HG03571 (cell line): ENCODE results near the gene GPRIN3.
A peak's percentile ranks its signal among the peaks of the same experiment; 100 is the strongest.
"Not testable (repeated sequence)": the region's sequence is repeated elsewhere in the genome, so short reads cannot be mapped to it uniquely, and the experiment has no call there.

Experiments used
- ATAC-seq: cut with Tn5 transposase; IDR thresholded peaks from one replicate; pipeline ENCODE4 v1.9.1; 2021; ENCODE audit not compliant: unreplicated experiment

Gene GPRIN3

GRCh38 chr4:89259301-89260028 lies 48.1 kb downstream of the GPRIN3 start:
- ATAC-seq = no peak

- no peak for ATAC-seq
Observed at GRCh38 chr4:89258506-89258905, 49.1 kb downstream of the GPRIN3 start.

GRCh38 chr4:89257376-89257775 lies 50.2 kb downstream of the GPRIN3 start:
- no peak for ATAC-seq

- ATAC-seq = no peak
Observed at GRCh38 chr4:89256203-89256800, 51.3 kb downstream of the GPRIN3 start.

GRCh38 chr4:89254847-89255246 lies 52.8 kb downstream of the GPRIN3 start:
- peak; percentile 61 for ATAC-seq

GRCh38 chr4:89254347-89254746 lies 53.3 kb downstream of the GPRIN3 start:
- not testable (repeated sequence) for ATAC-seq

- ATAC-seq = no peak
Observed at GRCh38 chr4:89253935-89254334, 53.7 kb downstream of the GPRIN3 start.

- no peak for ATAC-seq
Observed at GRCh38 chr4:89253311-89253710, 54.3 kb downstream of the GPRIN3 start.

GRCh38 chr4:89251396-89251795 lies 56.2 kb downstream of the GPRIN3 start:
- ATAC-seq = no peak

- no peak for ATAC-seq
Observed at GRCh38 chr4:89249716-89250361, 57.8 kb downstream of the GPRIN3 start.

GRCh38 chr4:89249313-89249712 lies 58.3 kb downstream of the GPRIN3 start:
- no peak for ATAC-seq

- ATAC-seq = no peak
Observed at GRCh38 chr4:89248879-89249281, 58.7 kb downstream of the GPRIN3 start.

- ATAC-seq = no peak
Observed at GRCh38 chr4:89247951-89248350, 59.6 kb downstream of the GPRIN3 start.

GRCh38 chr4:89245459-89245858 lies 62.1 kb downstream of the GPRIN3 start:
- no peak for ATAC-seq

GRCh38 chr4:89243733-89244252 lies 63.8 kb downstream of the GPRIN3 start:
- no peak for ATAC-seq

- no peak for ATAC-seq
Observed at GRCh38 chr4:89242864-89243732, 64.5 kb downstream of the GPRIN3 start.

- no peak for ATAC-seq
Observed at GRCh38 chr4:89242216-89242615, 65.4 kb downstream of the GPRIN3 start.

GRCh38 chr4:89230271-89230670 lies 77.3 kb downstream of the GPRIN3 start:
- no peak for ATAC-seq

GRCh38 chr4:89226665-89227574 lies 80.7 kb downstream of the GPRIN3 start:
- peak; percentile 85 for ATAC-seq

GRCh38 chr4:89222170-89222569 lies 85.4 kb downstream of the GPRIN3 start:
- ATAC-seq = no peak
